GM18508 (cell line): Measurements from ENCODE around the gene CALU.

Source experiments
- ATAC-seq: cut with Tn5 transposase; IDR thresholded peaks from one replicate; pipeline ENCODE4 v1.9.1; 2021; ENCODE audit warnings: moderate number of reproducible peaks; ENCODE audit not compliant: insufficient read depth, unreplicated experiment

The CALU gene

DNA sequence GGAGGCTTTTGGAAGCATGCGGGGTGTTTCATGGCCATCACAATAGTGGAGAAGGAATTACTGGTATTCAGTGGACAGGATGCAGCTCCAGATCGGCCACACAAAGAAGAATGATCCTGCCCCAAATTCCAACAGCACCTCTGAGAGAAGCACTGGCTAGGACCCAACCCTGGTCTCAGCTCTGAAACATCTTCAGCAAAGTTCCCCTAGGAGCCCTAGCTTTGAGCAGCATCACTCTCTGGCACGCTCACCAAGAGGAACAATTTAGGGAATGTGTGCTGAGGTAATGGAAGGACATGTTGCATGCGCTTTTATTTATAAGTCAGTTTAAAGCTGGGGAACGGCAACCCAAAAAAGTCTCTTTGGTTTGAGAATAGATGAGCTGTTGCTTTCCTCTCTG is 42.0 kb downstream of the CALU start:
- no peak for ATAC-seq

DNA sequence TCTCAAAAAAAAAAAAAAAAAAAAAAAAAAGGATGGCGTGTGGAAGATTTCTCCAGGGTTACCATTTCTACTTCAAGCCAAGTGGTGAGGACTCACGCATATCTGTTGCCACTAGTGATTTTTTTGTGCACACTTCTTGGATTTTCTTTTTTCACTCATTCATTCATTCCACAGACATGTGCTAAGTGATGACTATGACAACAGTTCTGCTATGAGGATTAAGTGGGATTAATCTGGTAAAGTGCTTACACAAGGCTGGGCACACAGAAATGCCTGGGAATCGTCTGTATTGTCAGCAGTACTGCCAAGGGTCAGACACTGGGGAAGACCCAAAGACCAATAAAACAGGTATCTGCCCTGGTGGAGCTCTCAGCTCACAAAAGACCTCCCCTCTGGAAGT is 42.7 kb downstream of the CALU start:
- ATAC-seq, result no peak

DNA sequence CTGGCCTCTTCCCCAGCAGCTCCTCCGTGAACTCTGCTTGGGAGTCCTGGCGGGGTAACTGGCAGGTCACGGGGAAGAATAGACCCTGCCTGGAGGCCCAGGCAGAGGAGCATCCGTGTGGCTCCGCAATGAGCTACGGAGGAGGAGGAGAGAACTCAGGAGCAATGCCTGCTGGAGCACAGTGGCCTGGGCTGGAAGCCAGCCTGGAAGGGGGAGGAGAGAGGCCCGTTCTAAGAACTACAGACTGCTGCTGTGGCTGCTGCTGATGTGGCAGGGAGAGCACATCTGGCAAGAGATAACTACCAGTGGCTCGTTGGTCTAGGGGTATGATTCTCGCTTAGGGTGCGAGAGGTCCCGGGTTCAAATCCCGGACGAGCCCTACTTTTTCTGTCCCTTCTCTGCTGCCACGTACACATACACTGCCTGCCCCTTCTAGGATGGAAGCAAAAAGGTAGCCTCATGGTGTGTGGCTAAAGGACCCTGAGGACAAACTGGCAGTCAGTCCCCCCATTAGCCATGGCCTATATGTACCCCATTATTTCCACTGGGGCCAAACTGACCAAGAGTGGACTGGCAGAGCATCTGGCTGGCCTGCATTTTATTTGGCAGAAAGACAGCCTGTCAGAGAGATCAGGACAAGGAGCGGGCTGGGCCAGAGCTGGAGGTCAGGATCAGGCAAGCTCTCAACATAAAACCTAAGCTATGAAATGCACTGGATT is 44.1 kb downstream of the CALU start:
- ATAC-seq, result no peak

DNA sequence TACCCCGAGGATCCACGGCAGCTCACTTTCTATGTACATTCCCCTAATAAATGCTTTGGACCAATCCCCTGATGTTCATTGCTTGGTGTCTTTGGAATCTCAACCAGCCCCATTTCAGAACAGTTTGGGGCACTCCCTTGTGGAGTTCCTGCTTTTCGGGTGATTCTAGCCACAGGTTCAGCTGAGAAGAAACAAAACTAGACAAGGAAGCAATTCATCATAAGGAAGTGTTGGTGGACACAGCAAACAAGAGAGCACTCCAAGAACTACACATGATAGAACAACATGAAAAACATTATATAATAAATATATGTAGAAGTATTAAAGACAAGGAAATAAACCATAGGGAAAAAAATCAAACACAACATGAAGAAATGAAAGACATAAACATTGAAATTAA is 46.6 kb downstream of the CALU start:
- no peak for ATAC-seq

DNA sequence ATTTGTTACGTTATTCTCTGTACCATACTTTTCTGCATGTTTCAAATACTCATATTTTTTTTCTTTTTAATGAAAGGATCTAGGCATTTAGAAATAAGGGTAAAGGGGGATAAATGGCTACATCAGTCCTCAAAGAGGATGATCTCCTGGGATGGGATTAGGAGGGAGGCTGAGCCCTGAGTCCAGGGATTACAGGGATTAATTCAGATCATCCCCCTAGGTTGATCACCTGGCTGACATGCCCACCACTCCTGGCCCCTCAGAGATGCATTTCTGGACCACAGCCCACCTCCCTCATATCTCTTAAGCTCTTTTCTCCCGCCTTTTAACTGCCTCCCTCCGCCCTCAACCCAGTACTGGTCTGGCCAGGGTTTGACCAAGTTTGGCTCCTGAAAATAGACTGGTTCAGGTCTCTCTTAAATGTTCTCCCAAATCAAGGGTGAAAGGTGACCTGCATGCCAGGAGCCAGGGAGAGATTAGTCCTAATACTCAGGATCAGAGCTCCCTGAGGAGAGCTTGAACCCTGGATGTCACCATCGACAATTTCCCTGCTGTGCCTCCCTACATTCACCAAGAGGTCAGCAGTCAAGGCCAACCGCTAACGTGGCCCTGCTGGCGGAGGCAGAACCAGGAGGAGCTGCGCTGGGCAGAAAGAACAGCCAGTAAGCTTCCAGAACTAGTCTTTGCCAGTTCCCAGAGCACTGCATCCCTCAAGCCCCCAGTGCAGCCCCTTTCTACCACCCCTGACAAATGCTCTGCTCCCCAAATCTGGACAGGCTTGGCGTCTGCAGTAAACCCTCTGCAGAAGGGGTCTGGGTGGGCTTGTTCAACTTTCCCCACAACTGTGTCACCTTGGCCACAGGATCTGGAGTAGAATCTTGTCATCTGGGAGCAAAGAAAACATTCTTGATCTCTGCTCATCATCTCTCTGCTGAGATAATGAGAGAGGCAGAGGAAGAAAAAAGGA is 49.6 kb downstream of the CALU start:
- ATAC-seq, result no peak

DNA sequence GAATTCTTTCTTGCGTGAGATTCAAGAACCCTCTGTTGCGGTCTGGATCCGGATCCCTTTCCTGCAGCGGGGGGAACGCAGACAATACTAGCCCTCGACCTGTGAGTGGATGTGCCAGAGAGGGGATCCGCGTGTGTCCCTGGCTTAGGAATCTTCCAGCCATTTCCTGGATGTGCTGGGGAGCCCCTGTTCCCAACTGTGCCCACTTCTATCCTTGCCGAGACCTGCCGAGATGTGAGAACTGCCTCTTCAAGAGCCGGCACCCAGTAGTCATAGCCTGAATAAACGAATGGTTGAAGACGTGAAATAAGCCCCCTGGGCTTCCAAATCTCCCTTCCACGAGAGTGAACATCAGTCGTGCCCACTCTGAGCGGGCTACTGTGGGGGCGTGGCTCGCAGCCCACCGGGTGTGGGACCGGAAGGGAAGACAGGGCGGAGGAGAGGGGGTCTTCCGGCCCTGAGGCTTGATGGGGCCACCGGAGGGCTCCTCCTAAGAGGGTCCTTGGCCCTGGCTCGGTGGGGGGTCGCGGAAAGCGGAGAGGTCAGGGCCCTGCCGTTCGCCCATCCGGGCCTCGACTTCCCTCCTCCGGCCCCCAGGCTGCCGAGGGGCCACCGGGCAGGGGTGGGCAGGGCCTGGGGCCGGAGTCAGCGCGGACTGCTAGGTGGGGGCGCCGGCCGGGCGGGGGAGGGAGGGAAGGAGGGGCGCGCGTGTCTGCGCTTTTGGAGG is 51.3 kb downstream of the CALU start:
- ATAC-seq, result no peak

DNA sequence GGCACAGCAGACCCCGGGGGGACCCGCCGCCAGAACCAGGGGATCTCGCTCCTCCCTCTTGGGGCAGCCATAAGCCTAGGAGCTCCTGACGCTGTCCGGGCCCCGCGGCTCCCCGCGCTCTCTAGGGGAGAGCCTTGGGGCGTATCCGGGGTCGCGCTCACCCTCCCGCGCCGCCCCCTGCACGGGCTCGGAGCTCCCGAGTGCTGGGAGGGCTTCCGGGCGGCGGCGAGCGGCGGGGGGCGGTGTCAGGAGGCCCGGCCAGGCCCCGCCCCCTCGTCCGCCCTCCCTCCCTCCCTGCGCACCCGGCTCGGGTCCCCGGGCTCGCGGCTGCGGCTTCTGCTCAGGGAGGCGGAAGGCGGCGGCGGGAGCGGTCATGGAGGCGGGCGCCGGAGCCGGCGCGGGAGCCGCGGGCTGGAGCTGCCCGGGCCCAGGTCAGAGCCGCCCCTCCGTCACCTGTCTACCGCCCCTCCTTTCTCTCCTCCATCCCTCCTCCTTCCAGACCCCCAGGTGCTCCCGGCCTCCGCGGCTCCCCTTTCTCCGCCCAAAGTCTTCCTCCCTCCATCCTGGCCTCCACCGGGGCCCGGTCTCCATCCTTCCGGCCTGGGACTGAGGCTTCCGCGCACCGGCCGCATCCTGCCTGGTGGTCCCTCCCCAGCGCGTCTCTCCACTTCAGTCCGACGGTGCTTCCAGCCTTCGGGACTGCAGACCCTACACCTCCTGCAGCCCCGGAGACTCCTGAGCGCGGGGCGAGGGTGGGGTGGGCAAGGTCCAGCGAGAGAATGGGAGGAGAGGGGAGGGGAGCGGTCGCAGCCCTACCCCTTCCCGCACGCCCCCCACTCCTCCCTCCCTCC is 52.2 kb downstream of the CALU start, which contains the start of gene CCDC136:
TSS of gene CCDC136 (plus strand) at position 848 of the 851 bp plus-strand sequence. CDS start 444 bp downstream, outside the sequence.
- no peak for ATAC-seq

DNA sequence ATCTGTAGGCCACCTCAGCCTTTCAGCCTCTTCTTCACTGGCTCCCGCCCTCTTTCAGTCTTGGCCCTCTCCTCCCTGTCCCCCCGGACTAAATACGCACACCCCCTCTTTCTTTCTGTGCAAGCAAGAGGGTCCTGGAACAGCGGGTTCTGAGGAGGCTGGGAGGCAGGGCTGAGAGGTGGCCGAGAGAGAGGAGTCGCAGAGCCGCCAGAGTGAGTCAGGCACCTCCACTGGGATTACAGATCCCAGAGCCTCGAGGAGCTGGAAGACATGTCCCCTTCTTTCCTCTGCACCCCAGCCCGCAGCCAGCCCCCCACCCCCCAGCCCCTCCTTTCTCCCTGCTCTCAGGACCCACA is 52.8 kb downstream of the CALU start:
- ATAC-seq, result no peak

DNA sequence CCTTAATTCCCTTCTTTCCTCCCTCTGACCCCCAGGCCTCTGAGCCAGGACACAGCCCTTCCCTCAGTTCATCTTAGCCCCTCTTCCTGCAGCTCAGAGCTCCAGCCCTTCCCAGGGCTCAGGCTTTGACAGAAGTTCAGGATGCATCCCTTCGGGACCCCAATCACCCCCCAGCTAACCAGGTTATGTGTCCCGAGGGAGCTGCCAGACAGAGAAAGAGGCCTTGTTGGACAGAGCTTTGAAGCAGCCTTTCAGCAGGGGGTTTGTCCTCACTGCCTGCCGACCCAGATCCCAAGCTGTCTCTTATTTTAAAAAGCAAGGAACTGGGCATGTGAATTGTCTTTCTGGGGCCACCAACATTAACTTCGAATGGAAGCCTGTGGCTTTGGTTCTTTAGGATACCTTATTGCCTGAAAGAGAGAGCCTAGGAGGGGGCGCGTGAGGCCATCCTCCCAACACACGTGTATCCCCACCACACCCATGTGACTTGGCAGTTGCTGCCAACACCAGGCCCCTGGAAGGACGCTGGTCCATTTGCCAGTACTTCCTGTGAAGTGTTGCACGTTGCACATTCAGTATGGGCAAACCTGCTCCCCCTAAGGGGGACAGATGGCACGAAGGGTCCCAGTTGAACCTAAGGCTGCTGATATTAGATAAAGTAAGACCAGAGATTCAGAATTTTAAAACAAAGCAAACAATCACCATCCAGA is 53.5 kb downstream of the CALU start:
- no peak for ATAC-seq

DNA sequence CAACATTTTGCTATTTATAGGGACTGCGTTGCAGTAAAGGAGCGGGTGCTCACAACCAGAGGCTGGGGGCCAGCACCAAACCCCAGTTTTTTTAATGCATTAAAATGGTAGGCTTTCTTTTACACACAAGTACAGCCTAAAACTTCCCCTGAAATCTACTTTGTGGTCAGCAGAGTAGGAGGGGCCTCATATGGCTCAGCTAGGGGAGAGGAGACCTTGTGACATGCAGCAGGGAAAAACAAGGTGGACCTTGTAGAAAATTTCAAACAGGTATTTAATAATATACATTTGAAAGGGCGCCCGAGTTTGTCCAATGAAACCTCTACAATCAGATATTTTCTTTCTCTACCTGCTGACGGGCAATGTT is 54.0 kb downstream of the CALU start:
- ATAC-seq, result no peak

DNA sequence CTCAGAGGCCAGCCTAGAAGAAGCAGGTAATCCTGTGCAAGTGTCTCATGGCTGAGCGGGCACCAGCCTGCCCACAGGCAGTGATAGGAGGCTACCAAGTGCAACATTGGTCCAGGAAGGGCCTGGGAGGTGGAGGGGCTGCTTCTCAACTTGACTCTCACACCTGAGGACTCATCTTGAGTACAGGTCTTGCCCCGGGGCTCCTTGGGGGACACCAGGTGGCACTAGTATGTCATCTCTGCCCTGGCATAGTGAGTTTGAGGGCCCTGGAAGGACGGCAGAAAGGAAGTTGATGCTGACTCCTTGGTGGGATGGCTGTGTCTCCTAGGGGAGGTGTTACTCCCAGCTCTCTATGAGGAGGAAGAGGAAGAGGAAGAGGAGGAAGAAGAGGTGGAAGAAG is 54.9 kb downstream of the CALU start:
- no peak for ATAC-seq

DNA sequence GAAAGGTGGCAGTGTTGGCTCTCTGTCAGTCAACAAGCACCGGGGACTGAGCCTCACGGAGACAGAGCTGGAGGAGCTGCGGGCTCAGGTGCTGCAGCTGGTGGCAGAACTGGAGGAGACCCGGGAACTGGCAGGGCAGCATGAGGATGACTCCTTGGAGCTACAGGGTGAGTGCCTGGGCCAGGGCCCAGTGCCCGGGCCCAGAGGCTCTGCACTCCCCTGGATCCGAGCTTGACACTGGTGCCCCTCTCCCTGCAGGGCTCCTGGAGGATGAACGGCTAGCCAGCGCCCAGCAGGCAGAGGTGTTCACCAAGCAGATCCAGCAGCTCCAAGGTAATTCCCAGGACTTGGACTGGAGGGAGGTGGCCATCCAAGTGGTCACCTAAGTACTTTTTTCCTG is 55.3 kb downstream of the CALU start:
- no peak for ATAC-seq

DNA sequence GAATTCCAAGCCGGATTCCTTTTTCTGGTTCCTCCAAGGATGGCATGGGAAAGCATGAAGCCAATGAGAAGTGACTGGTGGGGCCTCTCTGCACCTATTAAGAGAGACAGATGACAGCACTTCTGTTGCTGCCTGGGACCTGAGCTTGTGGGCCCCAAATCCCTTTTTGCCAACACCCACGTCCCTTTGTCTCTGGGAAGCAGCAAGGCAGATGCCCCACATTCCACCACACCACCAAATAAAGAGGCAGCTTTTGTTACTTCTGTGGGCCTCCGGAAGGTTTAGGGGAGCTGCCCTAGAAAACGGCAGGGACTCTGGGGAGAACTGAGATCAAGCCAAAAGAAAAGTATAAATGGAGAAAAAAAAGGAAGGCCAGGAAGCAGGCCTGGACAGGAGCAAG is 56.0 kb downstream of the CALU start:
- no peak for ATAC-seq

DNA sequence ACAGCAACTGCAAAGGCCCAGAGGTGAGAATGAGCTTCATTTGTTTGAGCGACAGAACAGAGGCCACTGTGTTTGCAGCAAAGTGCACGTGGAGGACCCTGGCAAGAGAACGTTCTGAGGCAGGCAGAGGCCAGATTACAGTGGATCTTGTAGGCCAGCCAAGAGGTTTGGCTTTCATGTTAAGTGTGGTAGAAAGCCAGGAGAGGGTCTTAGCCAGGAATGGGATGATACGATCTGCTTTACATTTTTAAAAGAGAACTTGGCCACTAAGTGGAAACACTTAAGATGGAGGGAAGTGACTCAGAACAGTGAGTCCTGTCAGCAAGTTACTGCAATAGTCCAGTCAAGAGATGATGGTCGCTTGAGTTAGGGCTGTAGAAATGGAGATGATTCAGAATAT is 57.2 kb downstream of the CALU start:
- ATAC-seq, result no peak

DNA sequence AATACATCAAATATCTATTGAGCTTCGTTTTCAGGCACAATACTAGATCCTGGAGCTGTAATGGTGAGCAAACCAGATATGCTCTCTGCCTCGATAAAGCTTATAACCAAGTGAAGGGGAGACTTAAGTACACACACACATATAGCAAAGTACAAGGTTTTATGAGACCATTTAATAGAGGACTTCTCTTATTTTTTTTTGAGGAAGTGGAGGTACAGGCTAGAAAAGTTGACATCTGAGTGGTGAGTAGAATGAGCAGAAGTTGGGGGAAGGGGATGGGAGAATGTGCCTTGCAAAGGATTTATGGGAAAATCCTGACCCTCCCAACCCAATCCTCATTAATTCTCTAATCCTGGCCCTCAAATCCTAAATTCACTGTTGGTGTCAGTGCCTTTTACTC is 60.3 kb downstream of the CALU start:
- ATAC-seq, result no peak

DNA sequence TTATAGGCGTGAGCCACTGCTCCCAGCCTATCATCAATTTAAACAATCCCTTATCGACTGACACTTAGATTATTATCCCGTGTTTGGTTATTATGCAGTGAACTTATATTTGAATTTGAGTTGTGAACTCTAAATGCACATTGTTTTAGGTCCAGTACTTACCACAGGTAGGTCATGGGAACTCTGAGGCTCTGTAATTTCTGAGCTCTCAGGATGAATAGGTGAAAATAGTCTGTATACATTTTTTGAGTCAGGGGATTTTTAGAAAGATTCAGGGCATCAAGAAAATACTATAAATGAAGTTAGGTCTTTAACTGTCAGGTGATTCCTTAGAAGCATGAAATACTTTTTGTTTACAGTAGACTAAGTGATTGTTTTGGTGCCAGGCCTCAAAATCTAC is 61.4 kb downstream of the CALU start:
- ATAC-seq, result no peak

DNA sequence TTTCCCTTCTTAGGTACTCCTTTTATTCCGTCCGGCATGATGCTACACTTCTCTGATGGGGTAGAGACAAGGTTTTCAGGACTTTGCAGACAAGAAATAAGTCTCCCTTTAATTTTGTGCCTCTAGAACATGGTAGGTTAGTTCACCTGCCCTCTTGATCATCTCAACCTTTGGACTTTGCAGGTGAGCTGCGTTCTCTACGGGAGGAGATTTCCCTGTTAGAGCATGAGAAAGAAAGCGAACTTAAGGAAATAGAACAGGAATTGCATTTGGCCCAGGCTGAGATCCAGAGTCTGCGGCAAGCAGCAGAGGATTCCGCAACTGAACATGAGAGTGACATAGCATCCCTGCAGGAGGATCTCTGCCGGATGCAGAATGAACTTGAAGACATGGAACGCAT is 61.8 kb downstream of the CALU start:
- ATAC-seq, result no peak

DNA sequence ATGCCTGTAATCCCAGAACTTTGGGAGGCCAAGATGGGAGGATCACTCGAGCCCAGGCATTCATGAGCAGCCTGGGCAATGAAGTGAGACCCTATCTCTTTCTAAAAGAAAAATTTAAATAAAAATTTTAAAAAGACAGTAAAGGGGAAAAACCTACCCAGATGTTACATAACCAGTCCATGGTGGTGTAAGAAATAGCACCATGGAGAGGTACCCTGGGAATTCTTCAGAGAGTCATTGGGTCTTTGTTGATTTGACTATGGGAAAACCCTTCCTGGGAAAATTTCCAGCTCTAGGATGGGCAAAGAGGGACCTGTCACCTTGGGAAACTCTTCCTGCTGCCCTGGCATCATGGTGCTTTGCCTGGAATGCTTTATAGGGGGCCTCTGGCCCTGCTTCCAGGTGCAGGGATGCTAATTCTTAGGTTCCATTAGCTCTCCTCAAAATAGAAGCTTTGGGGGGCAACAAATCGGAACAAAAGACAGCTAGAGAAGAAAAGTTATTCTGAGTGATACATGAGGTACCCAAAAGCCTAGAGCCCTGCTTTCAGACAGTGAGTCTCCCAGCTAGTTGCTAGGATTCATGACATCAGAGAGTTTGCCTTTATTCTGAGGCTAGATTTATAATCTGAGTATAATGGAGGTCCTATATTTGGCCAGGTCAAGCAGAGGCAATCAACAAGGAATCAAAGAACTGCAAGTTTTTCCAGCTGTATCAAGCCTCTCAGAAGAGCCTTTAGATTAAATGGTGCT is 62.7 kb downstream of the CALU start:
- ATAC-seq, result no peak

DNA sequence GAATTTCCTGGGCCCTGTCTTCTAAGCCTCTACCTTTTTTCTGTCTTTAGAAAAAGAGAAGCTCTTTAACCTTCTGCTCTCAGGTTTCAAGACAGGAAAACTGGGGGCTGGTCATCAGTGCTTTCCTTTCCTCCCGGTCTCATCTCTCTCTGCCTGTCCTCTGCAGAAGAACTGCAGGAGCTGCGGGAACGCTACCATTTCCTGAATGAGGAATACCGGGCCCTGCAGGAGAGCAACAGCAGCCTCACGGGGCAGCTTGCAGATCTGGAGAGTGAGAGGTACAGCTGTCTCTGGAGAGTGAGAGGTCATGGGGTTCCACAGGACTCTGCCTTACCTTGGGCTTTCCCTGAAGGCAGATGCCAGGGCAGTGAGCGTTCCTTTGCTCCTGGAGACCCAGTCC is 65.3 kb downstream of the CALU start:
- ATAC-seq, result no peak
